Stimulated activated CD8-positive, alpha-beta memory T cell treated with anti-CD3 and anti-CD28 coated beads, Interleukin-15, amount 100 ng/mL, for 4 hours (primary cell): Measurements from ENCODE around the gene SPARC.
A peak's percentile ranks its signal among the peaks of the same experiment; 100 is the strongest.

ENCODE experiments used
- DNase-seq, 2 donors: peaks; one replicate each; pipeline ENCODE4 v3.0.0-alpha.2; 2020; ENCODE audit warnings: low read depth in 2 of 2

SPARC gene

GRCh38 chr5:151624476-151624875 lies 62.2 kb downstream of the SPARC start:
- no peak for DNase-seq

DNA sequence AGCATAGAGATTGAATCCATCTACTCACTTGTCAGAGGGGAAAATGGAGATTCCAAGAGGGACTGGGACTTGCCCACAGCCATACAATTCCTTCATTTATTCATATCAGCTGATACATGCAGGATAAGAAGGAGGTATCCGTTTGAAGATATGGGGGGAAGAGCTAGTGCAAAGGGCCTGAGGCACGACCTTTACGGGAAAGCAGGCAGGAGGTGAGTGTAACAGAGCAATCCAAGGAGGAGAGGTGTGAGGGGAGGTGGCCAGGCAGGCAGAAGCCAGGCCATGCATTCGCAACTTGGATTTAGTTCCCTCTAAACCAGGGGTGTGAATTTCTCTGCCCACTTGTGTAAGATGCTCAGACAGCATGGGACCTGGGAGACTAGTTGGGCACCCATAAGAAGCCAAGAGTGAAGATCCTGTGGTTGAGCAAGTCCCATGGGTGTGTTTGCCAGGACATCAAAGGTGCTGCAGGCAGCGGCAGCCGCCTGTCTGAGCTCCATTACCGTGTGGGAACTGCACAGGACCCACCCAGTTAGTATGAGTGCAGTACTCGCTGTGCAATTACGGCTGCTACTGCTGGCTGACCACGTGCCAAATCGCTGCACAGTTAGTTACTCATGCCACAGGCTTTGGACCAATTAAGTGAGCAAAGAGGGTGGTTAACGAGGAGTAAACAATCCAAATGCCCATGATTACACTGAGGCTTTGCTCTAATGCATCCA lies 64.2 kb downstream of the SPARC start:
- DNase-seq = no peak

DNA sequence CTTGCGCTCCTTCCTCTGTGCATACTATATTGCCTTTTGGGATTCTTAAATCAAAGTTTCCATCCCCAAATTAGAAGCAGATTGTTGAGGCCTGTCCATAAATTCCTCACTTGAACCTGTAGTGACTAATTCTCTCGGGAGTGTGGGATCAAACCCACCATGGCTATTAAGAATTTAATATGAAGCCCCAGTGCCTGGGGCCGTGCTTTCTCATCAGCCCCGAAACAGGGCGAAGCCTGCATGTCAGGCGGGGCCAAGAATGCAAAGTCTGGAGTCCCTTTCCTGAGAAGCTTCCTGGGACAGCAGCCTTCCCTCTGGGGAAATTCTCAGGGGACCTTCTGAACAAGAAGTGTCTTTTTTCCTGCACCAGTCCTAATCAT lies 66.3 kb downstream of the SPARC start:
- no peak for DNase-seq

- DNase-seq = no peak
Observed at GRCh38 chr5:151619812-151620460, 66.8 kb downstream of the SPARC start.

DNA sequence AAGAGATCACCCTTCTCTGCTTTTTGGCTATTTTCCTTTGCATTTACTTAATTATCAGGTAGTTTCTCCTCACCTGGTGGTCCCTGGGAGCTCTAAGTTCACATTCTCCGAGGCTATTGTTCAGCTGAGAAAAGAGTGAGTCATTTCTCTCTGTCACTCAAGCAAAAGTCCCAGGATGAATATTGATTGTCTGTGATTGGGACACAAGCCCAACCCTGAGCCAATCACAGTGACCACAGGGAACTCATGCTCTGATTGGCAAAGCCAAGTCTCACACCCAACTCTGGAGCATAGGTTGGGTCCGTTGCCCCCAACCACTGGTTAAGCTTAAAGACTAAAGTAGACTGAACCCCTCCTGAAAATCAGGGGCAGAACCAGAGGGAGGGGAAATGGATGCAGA lies 67.8 kb downstream of the SPARC start:
- DNase-seq = no peak

DNA sequence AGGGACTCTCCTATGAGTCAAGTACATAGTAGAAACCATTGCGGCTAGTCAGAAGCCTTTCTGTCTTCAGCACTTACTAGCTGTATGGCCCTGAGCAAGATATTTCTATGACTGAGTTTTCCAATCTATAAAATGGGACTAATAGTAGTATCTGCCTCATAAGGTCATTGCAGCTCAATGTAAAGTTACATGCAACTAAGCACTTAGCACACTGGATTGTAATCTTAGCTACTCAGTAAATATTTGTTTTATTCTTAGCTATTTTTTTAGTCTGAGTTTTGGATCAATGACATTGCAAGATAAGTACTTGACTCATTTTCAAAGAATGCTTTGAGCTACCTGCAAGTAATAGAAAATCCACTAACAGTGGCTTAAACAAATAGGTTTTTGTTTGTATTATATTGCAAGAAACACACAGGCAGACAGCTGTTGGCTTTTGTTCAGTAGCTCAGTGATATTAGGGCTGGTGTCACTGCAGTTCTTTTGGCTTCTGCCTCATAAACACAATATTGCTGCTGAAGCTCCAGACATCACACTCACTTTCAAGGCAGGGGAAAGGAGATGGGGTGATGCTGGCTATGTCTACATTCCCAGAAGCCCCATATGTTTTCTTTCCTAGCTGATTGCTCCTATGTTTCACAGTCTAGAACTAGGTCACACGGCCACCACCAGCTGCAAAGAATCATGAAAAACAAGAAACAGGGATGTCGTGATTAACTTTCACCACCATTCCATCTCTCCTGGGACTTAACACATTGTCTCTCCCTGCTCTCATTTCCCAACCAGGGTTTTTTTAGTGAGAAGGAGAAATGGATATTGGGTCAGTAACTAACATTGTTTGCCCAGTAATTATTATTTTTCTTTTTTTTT lies 68.6 kb downstream of the SPARC start:
- no peak for DNase-seq

- DNase-seq = no peak
Observed at GRCh38 chr5:151617383-151617840, 69.3 kb downstream of the SPARC start.

DNA sequence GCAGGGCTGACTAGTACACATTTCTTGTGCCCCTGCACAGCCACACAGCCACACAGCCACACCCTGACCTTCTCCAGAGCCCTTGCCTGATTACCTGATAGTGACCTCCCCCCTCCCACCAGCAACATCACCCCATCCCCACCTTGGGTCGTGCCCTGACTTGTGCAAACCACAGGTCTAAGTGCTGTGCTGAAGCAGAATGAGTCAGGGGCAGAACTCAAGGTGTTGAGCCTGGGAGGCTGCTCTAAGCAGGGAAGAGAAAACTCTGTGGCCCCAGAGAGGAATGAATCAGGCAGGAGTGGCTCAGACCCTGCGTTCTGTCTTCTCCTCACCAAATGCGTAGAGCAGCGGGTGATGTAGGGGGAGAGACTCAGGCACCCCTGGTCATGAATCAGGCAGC lies 71.3 kb downstream of the SPARC start:
- DNase-seq = no peak

DNA sequence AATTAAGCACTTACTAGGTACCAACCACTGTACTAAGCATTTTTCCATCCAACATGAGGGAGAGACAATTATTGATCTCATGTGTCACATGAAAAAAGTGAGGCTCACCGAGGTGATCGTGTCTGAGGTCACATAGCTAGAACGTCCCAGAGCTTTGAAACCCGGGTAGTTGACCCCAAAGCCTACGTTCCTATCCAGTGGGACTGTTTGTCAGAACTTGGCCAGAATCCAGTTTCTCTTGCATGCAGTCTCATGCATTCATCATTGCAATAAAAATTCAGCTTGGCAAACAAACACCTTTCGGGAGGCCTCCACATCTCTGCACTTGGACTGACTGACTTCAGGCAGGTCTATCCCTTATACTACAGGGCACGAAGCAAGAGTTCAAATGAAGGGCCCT lies 72.2 kb downstream of the SPARC start:
- no peak for DNase-seq

DNA sequence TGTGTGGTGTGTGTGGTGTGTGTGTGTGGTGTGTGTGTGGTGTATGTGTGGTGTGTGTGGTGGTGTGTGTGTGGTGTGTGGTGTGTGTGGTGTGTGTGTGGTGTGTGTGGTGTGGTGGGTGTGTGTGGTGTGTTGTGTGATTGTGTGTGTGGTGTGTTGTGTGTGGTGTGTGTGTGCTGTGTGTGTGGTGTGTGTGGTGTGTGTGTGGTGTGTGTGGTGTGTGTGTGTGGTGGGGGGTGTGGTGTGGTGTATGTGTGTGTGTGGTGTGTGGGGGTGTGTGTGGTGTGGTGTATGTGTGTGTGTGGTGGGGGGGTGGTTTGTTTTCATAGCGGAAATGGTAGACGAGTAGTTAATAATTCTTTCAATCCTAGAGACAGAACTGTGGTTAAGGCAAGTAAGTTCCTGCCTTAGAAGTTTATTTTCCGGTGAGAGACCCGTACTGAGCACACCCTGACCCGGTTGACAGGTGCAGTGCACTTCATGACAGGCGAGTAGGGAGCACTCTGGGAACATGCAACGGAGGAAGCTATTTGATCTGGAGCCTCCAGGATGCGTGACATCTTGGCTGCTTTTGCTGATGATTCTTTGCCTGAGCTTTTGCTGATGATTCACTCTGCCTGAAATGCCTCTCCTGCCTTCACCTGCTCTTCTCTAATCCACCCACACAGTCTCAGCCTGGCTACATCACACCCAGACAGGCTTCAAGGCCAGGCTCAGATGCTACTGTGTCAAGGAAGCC lies 73.9 kb downstream of the SPARC start:
- DNase-seq = peak in 1 of 2 donors; percentile 10

- no peak for DNase-seq
Observed at GRCh38 chr5:151611127-151611775, 75.5 kb downstream of the SPARC start.
